Measurements from ENCODE around the gene MC1R.
A peak's percentile ranks its signal among the peaks of the same experiment; 100 is the strongest.

Gene MC1R

DNA sequence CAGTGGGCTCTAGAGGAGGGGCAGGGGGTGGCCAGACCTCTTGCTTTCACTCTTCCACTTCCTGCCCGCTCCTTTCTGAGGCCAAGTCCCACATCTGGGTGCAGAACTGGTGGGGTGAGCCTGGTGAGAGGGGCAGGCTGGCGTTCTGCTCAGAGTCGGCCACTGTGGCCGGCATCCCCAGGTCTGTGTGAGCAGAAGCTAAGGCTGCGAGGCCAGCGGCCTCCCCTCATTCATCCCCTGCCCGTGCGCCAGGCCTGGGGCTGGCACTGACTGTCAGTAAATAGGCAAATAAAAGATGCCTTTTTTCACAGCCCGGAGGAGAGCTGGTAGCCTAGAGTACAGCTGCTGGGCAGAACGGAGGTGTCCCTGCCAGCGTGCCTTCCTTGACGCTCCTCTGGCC is 31.1 kb downstream of the MC1R start:
- Histone ChIP-seq H3K36me3 (ENCODE audit: insufficient read depth, low read length) (no peaks in the 10 kb centered on the region), H3K4me1 (ENCODE audit: insufficient read depth, low read length) (no peaks in the 10 kb centered on the region), H3K9me3 (ENCODE audit: control insufficient read depth, insufficient read depth, low read length) (no peaks in the 10 kb centered on the region), H3K9ac (ENCODE audit: low read depth, low read length) (peak overlapping the region; percentile 67; the same call in 1 of the 2 replicates)

- no peaks in the 10 kb centered on the region for H3K36me3 ChIP-seq (ENCODE audit: insufficient read depth, low read length)
- no peak overlapping the region for H3K9ac ChIP-seq (ENCODE audit: low read depth, low read length)
Observed at GRCh38 chr16:89951509-89951908, 32.8 kb downstream of the MC1R start.

GRCh38 chr16:89952049-89952448 is 33.4 kb downstream of the MC1R start:
- Histone ChIP-seq H3K4me1 (ENCODE audit: insufficient read depth, low read length) (no peaks in the 10 kb centered on the region), H3K9ac (ENCODE audit: low read depth, low read length) (no peak overlapping the region), H3K9me3 (ENCODE audit: control insufficient read depth, insufficient read depth, low read length) (no peaks in the 10 kb centered on the region), H3K36me3 (ENCODE audit: insufficient read depth, low read length) (no peaks in the 10 kb centered on the region)

More at GRCh38 chr16:89951509-89951908, 32.8 kb downstream of the MC1R start:
- no peaks in the 10 kb centered on the region for H3K9me3 ChIP-seq (ENCODE audit: control insufficient read depth, insufficient read depth, low read length)
- H3K4me1 ChIP-seq (ENCODE audit: insufficient read depth, low read length): no peaks in the 10 kb centered on the region

GRCh38 chr16:89952551-89952950 is 33.9 kb downstream of the MC1R start:
- Histone ChIP-seq H3K9ac (ENCODE audit: low read depth, low read length) (no peak overlapping the region), H3K36me3 (ENCODE audit: insufficient read depth, low read length) (no peaks in the 10 kb centered on the region), H3K4me1 (ENCODE audit: insufficient read depth, low read length) (0 out of 2 replicates have a peak, but pooled peaks cover under 1% of the 10 kb centered on the region)

DNA sequence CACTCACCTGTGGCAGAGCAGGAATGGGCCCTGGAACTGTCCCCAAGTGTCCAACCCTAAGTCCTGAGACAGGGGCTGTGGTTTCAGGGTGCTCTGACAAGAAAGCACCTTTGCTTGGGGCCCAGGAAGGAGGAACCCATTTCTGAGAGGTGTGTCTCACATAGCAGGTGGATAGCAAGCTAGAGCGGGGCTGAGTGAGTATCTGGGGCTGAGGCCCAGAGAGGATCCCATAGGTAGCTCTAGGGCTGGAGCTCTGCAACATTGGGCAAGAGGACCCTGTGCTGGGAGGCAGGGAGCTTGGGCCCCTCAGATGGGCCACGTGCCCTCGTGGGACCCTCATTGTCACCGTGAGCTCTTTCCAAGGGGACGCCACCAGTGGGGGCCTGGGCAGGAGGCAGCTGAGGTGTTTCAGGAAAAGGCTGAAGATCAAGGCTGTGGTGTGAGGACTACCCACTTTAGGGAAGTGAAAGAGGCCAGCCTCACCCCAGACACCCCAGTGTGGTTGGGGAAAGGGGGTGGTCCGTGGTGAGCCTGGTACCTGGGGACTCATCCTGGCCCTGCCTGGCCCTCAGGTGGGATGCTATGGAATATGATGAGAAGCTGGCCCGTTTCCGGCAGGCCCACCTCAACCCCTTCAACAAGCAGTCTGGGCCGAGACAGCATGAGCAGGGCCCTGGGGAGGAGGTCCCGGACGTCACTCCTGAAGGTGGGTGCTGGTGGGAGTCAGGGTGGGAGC is 35.2 kb downstream of the MC1R start:
- no peak overlapping the region for H3K9ac ChIP-seq (ENCODE audit: low read depth, low read length)
- 0 out of 2 replicates have a peak, but pooled peaks cover 3% of the 10 kb centered on the region for H3K4me1 ChIP-seq (ENCODE audit: insufficient read depth, low read length)
- H3K36me3 ChIP-seq (ENCODE audit: insufficient read depth, low read length): peaks cover 4% of the 10 kb centered on the region; the same call in 1 of the 2 replicates
- H3K9me3 ChIP-seq (ENCODE audit: control insufficient read depth, insufficient read depth, low read length): no peaks in the 10 kb centered on the region

More at GRCh38 chr16:89952551-89952950, 33.9 kb downstream of the MC1R start:
- H3K9me3 ChIP-seq (ENCODE audit: control insufficient read depth, insufficient read depth, low read length): no peaks in the 10 kb centered on the region

DNA sequence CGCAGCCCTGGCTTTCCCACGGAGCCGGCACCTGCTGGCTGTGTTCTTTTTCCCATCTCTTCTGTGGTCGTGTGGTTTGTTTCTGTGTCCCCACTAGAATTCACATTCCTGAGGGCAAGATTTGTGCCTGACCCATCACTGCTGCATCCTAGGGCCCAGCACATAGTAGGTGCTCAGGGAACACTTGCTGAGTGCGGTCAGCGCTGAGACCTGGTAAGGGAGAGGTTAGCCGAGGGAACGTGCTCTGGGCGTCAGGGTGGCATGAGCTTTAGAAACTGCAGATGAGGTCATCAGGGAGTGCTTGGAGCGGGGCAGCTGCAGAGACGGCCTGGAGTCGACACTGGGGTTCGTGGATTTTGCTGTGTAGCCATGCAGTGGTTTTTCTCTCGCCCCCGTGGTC is 35.8 kb downstream of the MC1R start:
- Histone ChIP-seq H3K36me3 (ENCODE audit: insufficient read depth, low read length) (peaks cover 4% of the 10 kb centered on the region; the same call in 1 of the 2 replicates), H3K4me1 (ENCODE audit: insufficient read depth, low read length) (0 out of 2 replicates have a peak, but pooled peaks cover 3% of the 10 kb centered on the region), H3K9me3 (ENCODE audit: control insufficient read depth, insufficient read depth, low read length) (no peaks in the 10 kb centered on the region), H3K9ac (ENCODE audit: low read depth, low read length) (no peak overlapping the region)

- 0 out of 2 replicates have a peak, but pooled peaks cover 3% of the 10 kb centered on the region for H3K4me1 ChIP-seq (ENCODE audit: insufficient read depth, low read length)
- no peaks in the 10 kb centered on the region for H3K9me3 ChIP-seq (ENCODE audit: control insufficient read depth, insufficient read depth, low read length)
- peaks cover 4% of the 10 kb centered on the region; the same call in 1 of the 2 replicates for H3K36me3 ChIP-seq (ENCODE audit: insufficient read depth, low read length)
- H3K9ac ChIP-seq (ENCODE audit: low read depth, low read length): no peak overlapping the region
Observed at GRCh38 chr16:89955001-89955685, 36.5 kb downstream of the MC1R start.

DNA sequence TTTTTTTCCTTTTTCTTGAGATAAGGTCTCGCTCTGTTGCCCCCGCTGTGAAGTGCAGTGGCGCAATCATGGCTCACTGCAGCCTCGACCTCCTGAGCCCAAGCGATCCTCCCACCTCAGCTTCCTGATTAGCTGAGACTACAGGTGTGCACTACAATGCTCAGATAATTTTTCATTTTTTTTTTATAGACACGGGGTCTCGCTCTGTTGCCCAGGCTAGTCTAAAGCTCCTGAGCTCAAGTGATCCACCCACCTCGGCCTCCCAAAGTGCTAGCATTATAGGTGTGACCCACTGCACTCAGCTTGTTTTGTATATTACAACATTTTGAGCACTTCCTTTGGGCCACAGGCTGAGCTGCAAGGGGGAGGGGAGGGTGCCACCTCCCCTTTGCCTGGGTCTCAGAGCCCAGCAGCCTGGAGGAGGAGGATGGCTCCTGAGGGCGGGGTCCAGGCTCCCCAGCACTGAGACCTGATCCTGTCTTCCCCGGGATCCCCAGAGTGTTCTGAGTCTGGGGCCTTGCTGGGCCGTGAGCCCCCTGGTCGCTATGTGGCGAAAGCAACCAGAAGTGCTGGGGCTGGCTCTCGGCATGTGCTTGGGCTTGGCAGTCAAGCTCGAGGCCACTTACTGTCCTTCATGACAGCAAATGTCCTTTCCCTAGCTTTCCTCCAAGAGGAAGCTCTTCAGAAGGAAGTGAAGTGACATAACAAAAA is 38.0 kb downstream of the MC1R start:
- no peaks in the 10 kb centered on the region for H3K9me3 ChIP-seq (ENCODE audit: control insufficient read depth, insufficient read depth, low read length)
- H3K9ac ChIP-seq (ENCODE audit: low read depth, low read length): no peak overlapping the region
- H3K4me1 ChIP-seq (ENCODE audit: insufficient read depth, low read length): 0 out of 2 replicates have a peak, but pooled peaks cover 3% of the 10 kb centered on the region
- H3K36me3 ChIP-seq (ENCODE audit: insufficient read depth, low read length): peaks cover 4% of the 10 kb centered on the region

GRCh38 chr16:89957216-89957785 is 38.6 kb downstream of the MC1R start:
- peaks cover 4% of the 10 kb centered on the region for H3K36me3 ChIP-seq (ENCODE audit: insufficient read depth, low read length)
- no peak overlapping the region for H3K9ac ChIP-seq (ENCODE audit: low read depth, low read length)
- no peaks in the 10 kb centered on the region for H3K9me3 ChIP-seq (ENCODE audit: control insufficient read depth, insufficient read depth, low read length)
- H3K4me1 ChIP-seq (ENCODE audit: insufficient read depth, low read length): 0 out of 2 replicates have a peak, but pooled peaks cover 3% of the 10 kb centered on the region

GRCh38 chr16:89958068-89958467 is 39.4 kb downstream of the MC1R start:
- H3K36me3 ChIP-seq (ENCODE audit: insufficient read depth, low read length): peaks cover 4% of the 10 kb centered on the region
- 0 out of 2 replicates have a peak, but pooled peaks cover 3% of the 10 kb centered on the region for H3K4me1 ChIP-seq (ENCODE audit: insufficient read depth, low read length)
- no peaks in the 10 kb centered on the region for H3K9me3 ChIP-seq (ENCODE audit: control insufficient read depth, insufficient read depth, low read length)
- no peak overlapping the region for H3K9ac ChIP-seq (ENCODE audit: low read depth, low read length)

- H3K9me3 ChIP-seq (ENCODE audit: control insufficient read depth, insufficient read depth, low read length): no peaks in the 10 kb centered on the region
- no peak overlapping the region for H3K9ac ChIP-seq (ENCODE audit: low read depth, low read length)
- H3K36me3 ChIP-seq (ENCODE audit: insufficient read depth, low read length): peaks cover 4% of the 10 kb centered on the region
- H3K4me1 ChIP-seq (ENCODE audit: insufficient read depth, low read length): 0 out of 2 replicates have a peak, but pooled peaks cover 3% of the 10 kb centered on the region
Observed at GRCh38 chr16:89958596-89958995, 39.9 kb downstream of the MC1R start.

GRCh38 chr16:89960966-89961365 is 42.3 kb downstream of the MC1R start:
- no peaks in the 10 kb centered on the region for H3K9me3 ChIP-seq (ENCODE audit: control insufficient read depth, insufficient read depth, low read length)
- peaks cover 4% of the 10 kb centered on the region for H3K36me3 ChIP-seq (ENCODE audit: insufficient read depth, low read length)
- no peak overlapping the region for H3K9ac ChIP-seq (ENCODE audit: low read depth, low read length)

DNA sequence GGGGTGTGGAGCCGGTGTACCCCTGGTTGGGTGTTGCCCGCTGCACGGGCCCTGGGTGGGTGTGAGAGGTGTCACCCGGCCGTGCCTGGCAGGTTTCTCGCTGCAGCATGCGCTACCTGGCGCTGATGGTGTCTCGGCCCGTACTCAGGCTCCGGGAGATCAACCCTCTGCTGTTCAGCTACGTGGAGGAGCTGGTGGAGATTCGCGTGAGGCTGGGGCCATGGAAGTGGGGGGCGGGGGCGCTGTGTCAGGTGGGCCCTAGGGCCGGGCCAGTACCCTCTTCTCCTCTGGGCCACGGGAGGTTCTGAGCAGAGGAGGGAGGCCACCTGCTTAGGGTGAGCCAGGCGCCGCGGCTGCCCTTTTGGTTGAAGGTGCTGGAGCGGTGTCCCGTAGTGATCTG is 43.3 kb downstream of the MC1R start:
- H3K9me3 ChIP-seq (ENCODE audit: control insufficient read depth, insufficient read depth, low read length): no peaks in the 10 kb centered on the region
- peaks cover 4% of the 10 kb centered on the region for H3K36me3 ChIP-seq (ENCODE audit: insufficient read depth, low read length)
- no peak overlapping the region for H3K9ac ChIP-seq (ENCODE audit: low read depth, low read length)
- 0 out of 2 replicates have a peak, but pooled peaks cover 3% of the 10 kb centered on the region for H3K4me1 ChIP-seq (ENCODE audit: insufficient read depth, low read length)

More at GRCh38 chr16:89960966-89961365, 42.3 kb downstream of the MC1R start:
- 0 out of 2 replicates have a peak, but pooled peaks cover 3% of the 10 kb centered on the region for H3K4me1 ChIP-seq (ENCODE audit: insufficient read depth, low read length)
